GM19372 (cell line): ENCODE results near the gene TEF.

Experiments used
- ATAC-seq: cut with Tn5 transposase; IDR thresholded peaks from one replicate; pipeline ENCODE4 v1.9.1; 2021; ENCODE audit warnings: mild to moderate bottlenecking, low read depth, moderate library complexity; ENCODE audit not compliant: unreplicated experiment

TEF gene

GRCh38 chr22:41353862-41354575 lies 27.7 kb upstream of the TEF start:
- no peak for ATAC-seq

- no peak for ATAC-seq
These were observed 26.8 kb upstream of the TEF start for GRCh38 chr22:41354979-41355378.

- ATAC-seq = no peak
These were observed 25.8 kb upstream of the TEF start for GRCh38 chr22:41355895-41356294.

- ATAC-seq = no peak
These were observed 25.2 kb upstream of the TEF start for GRCh38 chr22:41356430-41357028.

- no peak for ATAC-seq
These were observed 24.6 kb upstream of the TEF start for GRCh38 chr22:41357191-41357590.

GRCh38 chr22:41358927-41359326 lies 22.8 kb upstream of the TEF start:
- no peak for ATAC-seq

- ATAC-seq = no peak
These were observed 22.4 kb upstream of the TEF start for GRCh38 chr22:41359376-41359775.

- no peak for ATAC-seq
These were observed 21.6 kb upstream of the TEF start for GRCh38 chr22:41360126-41360525.

GRCh38 chr22:41361716-41362310 lies 19.9 kb upstream of the TEF start:
- ATAC-seq = no peak

- ATAC-seq = no peak
These were observed 19.1 kb upstream of the TEF start for GRCh38 chr22:41362615-41363014.

GRCh38 chr22:41364233-41364632 lies 17.5 kb upstream of the TEF start:
- no peak for ATAC-seq

- no peak for ATAC-seq
These were observed 16.8 kb upstream of the TEF start for GRCh38 chr22:41364955-41365354.

- no peak for ATAC-seq
These were observed 16.3 kb upstream of the TEF start for GRCh38 chr22:41365425-41365824.

- no peak for ATAC-seq
These were observed 15.3 kb upstream of the TEF start for GRCh38 chr22:41366323-41367029.

GRCh38 chr22:41367039-41367679 lies 14.6 kb upstream of the TEF start:
- ATAC-seq = no peak

- no peak for ATAC-seq
These were observed 13.8 kb upstream of the TEF start for GRCh38 chr22:41367680-41368542.

GRCh38 chr22:41368543-41369423 lies 13.0 kb upstream of the TEF start:
- ATAC-seq = no peak

GRCh38 chr22:41369424-41369745 lies 12.4 kb upstream of the TEF start:
- no peak for ATAC-seq

- no peak for ATAC-seq
These were observed 11.9 kb upstream of the TEF start for GRCh38 chr22:41369837-41370236.
